K562 (cell line): ENCODE data around the gene TOR1B. TPM values are rescaled to one million over a fixed set of nuclear protein-coding genes. Genes with fewer than 3 reads are reported as not detected.
A peak's percentile ranks its signal among the peaks of the same experiment; 100 is the strongest.

Experiments used
- ATAC-seq: fragments of 200-7000 bp; cut with Tn5 transposase; 3 replicates; pipeline ENCODE4 v1.9.1; 2020; ENCODE audit warnings: moderate library complexity
- BruUV-seq: library from RNA; stranded (reverse); fragments of 400-500 nt; replicated peaks from 2 replicates; lab custom pipeline; 2021; lab: Mats Ljungman, UMichigan
- CTCF ChIA-PET: fragments of 300-600 bp; formaldehyde crosslinking; extraction: SDS; loops from one replicate; lab custom pipeline; 2021; ENCODE audit warnings: low intra/inter-chr PET ratio; lab: Yijun Ruan, JAX
- POLR2A ChIA-PET: fragments of 300-600, 350-650 bp; sonication (Branson Sonifier 250); formaldehyde crosslinking; extraction: SDS; loops from one replicate; lab custom pipeline; 2021; ENCODE audit warnings: antibody characterized with exemption, inconsistent platforms; lab: Yijun Ruan, JAX
- DNase-seq, 4 experiments: peaks; one replicate each; pipeline versions ENCODE4 v3.0.0 to v3.0.0-alpha.2; 2011 to 2018; ENCODE audit warnings: low spot score in 3 of 4, mixed read lengths in 3 of 4; ENCODE audit errors: extremely low read depth in 1 of 4
- FAIRE-seq: peaks from 2 replicates; lab custom pipeline; 2011; peaks lifted over from hg19 to GRCh38; lab: Jason Lieb, UNC
- H2AFZ ChIP-seq: 2 replicates; pipeline ENCODE4 v1.6.0; 2011; ENCODE audit warnings: low read depth, low read length, control low read depth, inconsistent platforms
- H3K27ac ChIP-seq: fragments of 200-600 bp; 3 replicates; pipeline ENCODE4 v1.8.0; 2011; ENCODE audit warnings: low read depth, mild to moderate bottlenecking, control low read depth, inconsistent platforms, low read length, moderate library complexity, mixed read lengths; ENCODE audit errors: extremely low read depth
- H3K27me3 ChIP-seq, 2 experiments: fragments of 300-600 bp in 1 of 2; 2 replicates in 1 of 2; 3 replicates in 1 of 2; pipeline versions ENCODE4 v1.6.0 to v1.8.0; 2011; ENCODE audit warnings: inconsistent platforms in 2 of 2, low read length in 2 of 2, mild to moderate bottlenecking in 1 of 2, mixed read lengths in 1 of 2, moderate library complexity in 1 of 2; ENCODE audit not compliant: control insufficient read depth in 2 of 2, insufficient read depth in 2 of 2
- H3K36me3 ChIP-seq: fragments of 300-600 bp; 3 replicates; pipeline ENCODE4 v1.8.0; 2011; ENCODE audit warnings: mild to moderate bottlenecking, low read length, inconsistent platforms; ENCODE audit not compliant: control insufficient read depth, insufficient read depth
- H3K4me1 ChIP-seq, 2 experiments: fragments of 200-600 bp in 1 of 2; replicated peaks in 1 of 2; 2 replicates in 1 of 2; 3 replicates in 1 of 2; pipeline versions ENCODE4 v1.5.1 to v1.8.0; 2011; ENCODE audit warnings: inconsistent platforms in 2 of 2, low read length in 2 of 2, mild to moderate bottlenecking in 1 of 2, mixed read lengths in 1 of 2, moderate library complexity in 1 of 2; ENCODE audit not compliant: control insufficient read depth in 2 of 2, insufficient read depth in 2 of 2
- H3K4me2 ChIP-seq: 2 replicates; pipeline ENCODE4 v1.6.1; 2011; ENCODE audit warnings: low read length, control low read depth, inconsistent platforms, mixed read lengths; ENCODE audit not compliant: insufficient read depth
- H3K4me3 ChIP-seq: fragments of 200-600 bp; sonication (generic), shearing (Covaris generic); 2 replicates; pipeline ENCODE4 v1.5.1; 2016; ENCODE audit warnings: control low read depth, inconsistent platforms
- H3K79me2 ChIP-seq: fragments of 200-600 bp; 3 replicates; pipeline ENCODE4 v1.8.0; 2011; ENCODE audit warnings: low read length, inconsistent platforms; ENCODE audit not compliant: control insufficient read depth, insufficient read depth
- H3K9ac ChIP-seq, 2 experiments: 2 replicates each; pipeline versions ENCODE4 v1.6.0 to v1.6.1; 2011; ENCODE audit warnings: low read depth in 2 of 2, low read length in 2 of 2, control low read depth in 1 of 2, inconsistent platforms in 1 of 2, mild to moderate bottlenecking in 1 of 2, mixed read lengths in 1 of 2; ENCODE audit not compliant: insufficient read depth in 1 of 2
- H3K9me1 ChIP-seq: one replicate; pipeline ENCODE4 v1.6.0; 2011; ENCODE audit warnings: inconsistent platforms, mild to moderate bottlenecking, low read length, moderate library complexity; ENCODE audit not compliant: control insufficient read depth, insufficient read depth
- H3K9me3 ChIP-seq: replicated peaks from 2 replicates; pipeline ENCODE4 v1.5.1; 2011; ENCODE audit warnings: low read depth, low read length, inconsistent platforms; ENCODE audit not compliant: control insufficient read depth, insufficient read depth
- H4K20me1 ChIP-seq: replicated peaks from 2 replicates; pipeline ENCODE4 v1.6.1; 2011; ENCODE audit warnings: low read length, inconsistent platforms, mixed read lengths; ENCODE audit not compliant: control insufficient read depth, insufficient read depth
- KLF10 ChIP-seq: fragments of 250-450 bp; sonication (Bioruptor Pico); IDR thresholded peaks from 2 replicates; pipeline ENCODE4 v1.6.1; 2021; ENCODE audit warnings: matching md5 sums
- MCM3 ChIP-seq: fragments of 450-650 bp; IDR thresholded peaks from 2 replicates; pipeline ENCODE4 v1.6.1; 2016
- MEIS2 ChIP-seq: fragments of 450-650 bp; IDR thresholded peaks from 2 replicates; pipeline ENCODE4 v1.6.1; 2014; ENCODE audit warnings: mild to moderate bottlenecking; ENCODE audit not compliant: partially characterized antibody
- NCOR1 ChIP-seq: fragments of 450-650 bp; IDR thresholded peaks from 2 replicates; pipeline ENCODE4 v1.6.1; 2016; ENCODE audit warnings: mild to moderate bottlenecking, moderate library complexity
- POLR2A ChIP-seq: fragments of 450-650 bp; conservative IDR thresholded peaks from 2 replicates; pipeline ENCODE4 v1.6.1; 2016
- POLR2G ChIP-seq: fragments of 200-400 bp; formaldehyde crosslinking; IDR thresholded peaks from 2 replicates; pipeline ENCODE4 v1.6.1; 2017; ENCODE audit warnings: low read depth, mild to moderate bottlenecking, antibody characterized with exemption, low read length, moderate library complexity
- ZNF133 ChIP-seq: fragments of 250-450 bp; sonication (Bioruptor Pico); IDR thresholded peaks from 2 replicates; pipeline ENCODE4 v1.4.0; 2020; ENCODE audit warnings: mild to moderate bottlenecking
- ZNF263 ChIP-seq: sonication (generic); formaldehyde crosslinking; IDR thresholded peaks from 2 replicates; pipeline ENCODE4 v1.8.0; 2022; ENCODE audit warnings: mild to moderate bottlenecking, missing genetic modification reagents, borderline replicate concordance
- WGBS: fragments of 100-300 bp; shearing (Covaris generic); methylation state at CpG from one replicate; pipeline ENCODE4 v1.1.6; 2016; ENCODE audit warnings: low coverage, mixed read lengths; ENCODE audit not compliant: insufficient coverage; ENCODE audit errors: missing lambda C conversion rate; 5-methylcytosine and 5-hydroxymethylcytosine counted together
- in situ Hi-C: fragments of 300-500 bp; cut with MboI; formaldehyde crosslinking; loops from 4 replicates; pipeline ENCODE4 v1.15.0; 2018; ENCODE audit warnings: inconsistent platforms, mixed read lengths
- intact Hi-C: fragments of 100-400 bp; cut with micrococcal nuclease; formaldehyde crosslinking; loops from 2 replicates; pipeline ENCODE4 v1.14.2; 2022
- polyA plus RNA-seq, 8 experiments: library from polyadenylated mRNA; depleted of rRNA in 4 of 8; stranded (reverse) in 5 of 8; unstranded in 3 of 8; fragments of >200 nt; fragmentation: Nextera tagmentation in 2 of 8; fragmentation: Illumina TruSeq in 1 of 8; extraction: Ambion mirVana in 2 of 8; extraction: Trizol in 1 of 8; gene quantifications; 2 replicates each; pipeline versions ENCODE4 v1.2.1 to v1.2.3, GENCODE V29; 2011 to 2014; ENCODE audit warnings: inconsistent platforms in 1 of 8, missing spikeins in 1 of 8
- total RNA-seq, 7 experiments: library from RNA; depleted of rRNA in 6 of 7; stranded (reverse); fragments of >200 nt in 6 of 7; fragmentation: Illumina TruSeq in 2 of 7; extraction: Trizol in 2 of 7; gene quantifications; 2 replicates each; pipeline versions ENCODE4 v1.2.1 to v1.2.3, GENCODE V29; 2011 to 2021; ENCODE audit warnings: low replicate concordance in 1 of 7
- TF ChIP-seq, protein P1 (sequence below): fragments of 450-650 bp; IDR thresholded peaks from 2 replicates; pipeline ENCODE4 v1.6.1; 2016
- TF ChIP-seq, protein P2 (sequence below), 2 experiments: IDR thresholded peaks in 1 of 2; conservative IDR thresholded peaks in 1 of 2; 2 replicates each; pipeline ENCODE4 v1.6.1; 2016; ENCODE audit warnings: low read depth in 2 of 2, mild to moderate bottlenecking in 1 of 2, missing compliant biosample characterization in 1 of 2, missing genetic modification characterization in 1 of 2, moderate library complexity in 1 of 2

Gene TOR1B
- total and polyA plus RNA-seq, 9 of the 15 experiments (the other 6 are each of a cell fraction or from before 2014, with no cell fraction given) = 4.2 to 36.5 (median 24.6) TPM

DNA sequence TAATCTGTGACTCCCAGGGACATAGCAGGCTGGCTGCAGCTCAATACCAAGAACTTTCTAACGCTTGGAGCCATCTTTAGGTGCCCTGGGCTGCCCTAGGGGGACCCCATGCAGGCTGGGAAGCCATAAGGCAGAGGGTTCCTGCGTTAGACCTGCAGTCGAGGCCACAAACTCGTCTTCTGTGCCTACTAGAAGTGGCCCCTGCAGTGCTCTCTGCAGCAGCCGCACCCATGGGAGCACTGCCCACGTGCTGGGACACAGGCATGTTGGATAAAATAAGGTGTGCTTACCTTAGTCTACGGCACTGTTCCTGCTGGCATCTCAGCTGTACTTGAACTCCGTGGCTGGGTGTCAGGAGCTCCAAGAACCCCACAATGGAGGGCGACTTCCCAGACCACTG lies 9.4 kb downstream of the TOR1B start (continued):
- peak; percentile 48 for TF ChIP-seq ZNF263
- TF ChIP-seq, all 486 proteins: peak for 13

DNA sequence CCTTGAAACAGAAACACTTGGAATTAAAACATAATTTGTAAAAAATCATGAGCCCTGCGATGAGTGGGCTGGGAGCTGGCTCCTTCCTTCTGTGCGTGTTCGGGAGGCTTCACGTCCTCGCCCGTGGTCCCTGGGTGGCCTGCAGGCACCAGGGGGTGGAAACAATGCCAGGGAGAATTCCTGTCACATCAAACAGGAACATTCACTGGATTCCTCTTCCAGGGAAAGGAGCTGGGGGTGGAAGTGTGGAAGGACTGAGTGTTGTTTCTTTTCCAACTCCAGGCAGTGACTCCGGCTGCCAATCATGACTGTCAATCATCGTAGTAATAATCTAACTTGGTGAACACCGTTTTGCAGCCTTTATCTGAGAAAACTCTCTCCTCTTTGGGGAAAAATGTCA lies 10.7 kb downstream of the TOR1B start:
- Histone ChIP-seq H2AFZ (no peak overlapping the region), H3K27ac (no peak overlapping the region), H3K36me3 (peaks cover 90% of the 10 kb centered on the region), H3K9ac (no peak overlapping the region), H3K9me3 (no peaks in the 10 kb centered on the region), H3K4me1 (peaks cover 4 to 17% of the 10 kb centered on the region in 2 experiments; a peak in 3 of 5 replicates), H3K4me3 (no peak overlapping the region), H3K79me2 (no peaks in the 10 kb centered on the region), H4K20me1 (peaks cover 8% of the 10 kb centered on the region), H3K27me3 (no peaks in the 10 kb centered on the region), H3K4me2 (no peak overlapping the region), H3K9me1 (peaks cover 6% of the 10 kb centered on the region)
- intact Hi-C loops = no loop called here
- BruUV-seq = TSS peak; percentile 36
- in situ Hi-C loops = no loop called here
- ChIA-PET POLR2A (interaction anchor here (0.6 to 5.8 kb wide), 6 partner anchors 9 to 502 kb away, joined by 3 to 49 read pairs (median 4); partner anchors contain the start of gene TOR1A), CTCF (no interaction called here)
- no peak for FAIRE-seq
- no peak for ATAC-seq
- WGBS = 83% methylated on average over 9 of the region's 9 CpGs
- no peak for DNase-seq
- TF ChIP-seq MEIS2 (peak; percentile 32), POLR2G (0 out of 2 replicates have a peak, but pooled peaks have one; percentile 27), NCOR1 (no peak), ZNF133 (CRISPR knock-in tag) (no peak), POLR2A (0 out of 2 replicates have a peak, but pooled peaks have one; percentile 18), MCM3 (no peak), KLF10 (CRISPR knock-in tag) (no peak)
- TF ChIP-seq, protein P1, sequence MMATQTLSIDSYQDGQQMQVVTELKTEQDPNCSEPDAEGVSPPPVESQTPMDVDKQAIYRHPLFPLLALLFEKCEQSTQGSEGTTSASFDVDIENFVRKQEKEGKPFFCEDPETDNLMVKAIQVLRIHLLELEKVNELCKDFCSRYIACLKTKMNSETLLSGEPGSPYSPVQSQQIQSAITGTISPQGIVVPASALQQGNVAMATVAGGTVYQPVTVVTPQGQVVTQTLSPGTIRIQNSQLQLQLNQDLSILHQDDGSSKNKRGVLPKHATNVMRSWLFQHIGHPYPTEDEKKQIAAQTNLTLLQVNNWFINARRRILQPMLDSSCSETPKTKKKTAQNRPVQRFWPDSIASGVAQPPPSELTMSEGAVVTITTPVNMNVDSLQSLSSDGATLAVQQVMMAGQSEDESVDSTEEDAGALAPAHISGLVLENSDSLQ = peak; percentile 93
- TF ChIP-seq, protein P2, sequence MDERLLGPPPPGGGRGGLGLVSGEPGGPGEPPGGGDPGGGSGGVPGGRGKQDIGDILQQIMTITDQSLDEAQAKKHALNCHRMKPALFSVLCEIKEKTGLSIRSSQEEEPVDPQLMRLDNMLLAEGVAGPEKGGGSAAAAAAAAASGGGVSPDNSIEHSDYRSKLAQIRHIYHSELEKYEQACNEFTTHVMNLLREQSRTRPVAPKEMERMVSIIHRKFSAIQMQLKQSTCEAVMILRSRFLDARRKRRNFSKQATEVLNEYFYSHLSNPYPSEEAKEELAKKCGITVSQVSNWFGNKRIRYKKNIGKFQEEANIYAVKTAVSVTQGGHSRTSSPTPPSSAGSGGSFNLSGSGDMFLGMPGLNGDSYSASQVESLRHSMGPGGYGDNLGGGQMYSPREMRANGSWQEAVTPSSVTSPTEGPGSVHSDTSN (CRISPR knock-in tag; IDR thresholded peaks at IDR 0.05; ENCODE audit: low read depth) = no peak
- TF ChIP-seq, protein P2 (tag; conservative IDR thresholded peaks at IDR 0.05; ENCODE audit: low read depth) = peak; percentile 32; the same call in 1 of the 2 replicates
